HL-60 (cell line): ENCODE measurements around the gene PTGDS.

ENCODE experiments used
- DNase-seq, 2 experiments: peaks; one replicate each; pipeline ENCODE4 v3.0.0-alpha.2; 2010 to 2020; ENCODE audit warnings: low read depth in 1 of 2, low spot score in 1 of 2
- H3K27ac ChIP-seq: fragments of 250-450 bp; sonication (Bioruptor Pico); replicated peaks from 2 replicates; pipeline ENCODE4 v1.5.1; 2020; ENCODE audit warnings: mild to moderate bottlenecking, moderate library complexity
- H3K27me3 ChIP-seq: fragments of 250-450 bp; sonication (Bioruptor Pico); 2 replicates; pipeline ENCODE4 v1.5.1; 2021; ENCODE audit warnings: mild to moderate bottlenecking, moderate library complexity; ENCODE audit not compliant: insufficient read depth, poor library complexity, severe bottlenecking
- H3K4me3 ChIP-seq: replicated peaks from 2 replicates; pipeline ENCODE4 v1.5.1; 2011; ENCODE audit warnings: mild to moderate bottlenecking, control low read depth, low read length; ENCODE audit not compliant: insufficient read depth
- CTCF ChIP-seq: IDR thresholded peaks from one replicate; pipeline ENCODE4 v1.5.1; 2011; ENCODE audit warnings: low read length, control low read depth, inconsistent platforms; ENCODE audit not compliant: insufficient read depth
- GABPA ChIP-seq: IDR thresholded peaks from 2 replicates; pipeline ENCODE4 v1.6.1; 2012; ENCODE audit warnings: low read depth
- POLR2AphosphoS5 ChIP-seq: IDR thresholded peaks from 2 replicates; pipeline ENCODE4 v1.6.1; 2012; ENCODE audit warnings: low read depth
- SPI1 ChIP-seq: IDR thresholded peaks from 2 replicates; pipeline ENCODE4 v1.6.1; 2012; ENCODE audit warnings: low read depth, mild to moderate bottlenecking, borderline replicate concordance
- TF ChIP-seq, protein P1 (sequence below): IDR thresholded peaks from 2 replicates; pipeline ENCODE4 v1.6.1; 2012; ENCODE audit warnings: low read depth; ENCODE audit not compliant: insufficient replicate concordance

PTGDS gene

DNA sequence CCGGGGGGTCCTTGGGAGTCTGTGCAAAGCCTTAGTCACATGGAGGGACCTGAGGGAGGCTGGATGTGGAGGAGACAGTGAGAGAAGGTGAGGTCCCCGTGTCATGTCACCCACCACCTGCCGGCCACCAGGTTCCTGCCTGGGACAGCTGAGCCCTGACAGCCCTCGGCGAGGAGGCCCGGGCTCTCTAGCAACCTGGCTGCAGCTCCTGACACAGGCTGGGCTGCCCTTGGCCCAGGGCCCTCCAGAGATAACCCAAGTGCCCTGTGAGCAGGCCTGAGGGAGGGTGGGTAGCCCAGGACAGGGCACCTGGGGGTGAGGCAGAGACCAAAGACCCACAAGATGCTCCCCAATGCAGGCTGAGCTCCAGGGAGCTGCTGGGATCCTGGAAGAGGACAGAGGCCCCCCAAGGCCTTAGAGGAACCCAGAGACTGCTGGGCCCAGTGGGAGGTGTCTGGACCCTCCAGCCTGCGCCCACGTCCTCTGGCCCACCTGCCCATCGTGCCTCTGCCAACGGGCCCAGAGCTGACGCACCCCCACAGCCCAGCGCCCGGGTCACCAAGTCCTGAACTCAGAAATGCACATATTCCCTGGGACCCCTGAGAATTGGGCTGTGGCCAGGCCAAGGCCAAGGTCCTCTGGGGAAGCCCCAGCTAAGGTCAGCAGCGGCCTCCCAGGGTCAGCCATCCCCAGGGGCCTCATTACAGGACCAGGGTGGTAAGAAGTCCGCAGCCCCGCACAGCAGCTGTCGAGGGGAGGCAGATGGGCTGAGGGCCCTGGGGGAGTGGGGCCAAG is 8.8 kb upstream of the PTGDS start:
- Histone ChIP-seq H3K27me3 (no peaks in the 10 kb centered on the region), H3K4me3 (no peak overlapping the region), H3K27ac (no peak overlapping the region)
- DNase-seq, result no peak
- no peak for TF ChIP-seq CTCF
- TF ChIP-seq, protein P1, sequence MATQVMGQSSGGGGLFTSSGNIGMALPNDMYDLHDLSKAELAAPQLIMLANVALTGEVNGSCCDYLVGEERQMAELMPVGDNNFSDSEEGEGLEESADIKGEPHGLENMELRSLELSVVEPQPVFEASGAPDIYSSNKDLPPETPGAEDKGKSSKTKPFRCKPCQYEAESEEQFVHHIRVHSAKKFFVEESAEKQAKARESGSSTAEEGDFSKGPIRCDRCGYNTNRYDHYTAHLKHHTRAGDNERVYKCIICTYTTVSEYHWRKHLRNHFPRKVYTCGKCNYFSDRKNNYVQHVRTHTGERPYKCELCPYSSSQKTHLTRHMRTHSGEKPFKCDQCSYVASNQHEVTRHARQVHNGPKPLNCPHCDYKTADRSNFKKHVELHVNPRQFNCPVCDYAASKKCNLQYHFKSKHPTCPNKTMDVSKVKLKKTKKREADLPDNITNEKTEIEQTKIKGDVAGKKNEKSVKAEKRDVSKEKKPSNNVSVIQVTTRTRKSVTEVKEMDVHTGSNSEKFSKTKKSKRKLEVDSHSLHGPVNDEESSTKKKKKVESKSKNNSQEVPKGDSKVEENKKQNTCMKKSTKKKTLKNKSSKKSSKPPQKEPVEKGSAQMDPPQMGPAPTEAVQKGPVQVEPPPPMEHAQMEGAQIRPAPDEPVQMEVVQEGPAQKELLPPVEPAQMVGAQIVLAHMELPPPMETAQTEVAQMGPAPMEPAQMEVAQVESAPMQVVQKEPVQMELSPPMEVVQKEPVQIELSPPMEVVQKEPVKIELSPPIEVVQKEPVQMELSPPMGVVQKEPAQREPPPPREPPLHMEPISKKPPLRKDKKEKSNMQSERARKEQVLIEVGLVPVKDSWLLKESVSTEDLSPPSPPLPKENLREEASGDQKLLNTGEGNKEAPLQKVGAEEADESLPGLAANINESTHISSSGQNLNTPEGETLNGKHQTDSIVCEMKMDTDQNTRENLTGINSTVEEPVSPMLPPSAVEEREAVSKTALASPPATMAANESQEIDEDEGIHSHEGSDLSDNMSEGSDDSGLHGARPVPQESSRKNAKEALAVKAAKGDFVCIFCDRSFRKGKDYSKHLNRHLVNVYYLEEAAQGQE, result no peak
- TF ChIP-seq SPI1, result no peak
- TF ChIP-seq POLR2AphosphoS5, result no peak
- no peak for TF ChIP-seq GABPA

- Histone ChIP-seq H3K27me3 (no peaks in the 10 kb centered on the region), H3K27ac (no peak overlapping the region), H3K4me3 (no peak overlapping the region)
- DNase-seq, result no peak
- TF ChIP-seq SPI1 (no peak), GABPA (no peak), CTCF (no peak), POLR2AphosphoS5 (no peak)
- TF ChIP-seq, protein P1, result no peak
Measured at GRCh38 chr9:136969150-136969549, 8.2 kb upstream of the PTGDS start.

DNA sequence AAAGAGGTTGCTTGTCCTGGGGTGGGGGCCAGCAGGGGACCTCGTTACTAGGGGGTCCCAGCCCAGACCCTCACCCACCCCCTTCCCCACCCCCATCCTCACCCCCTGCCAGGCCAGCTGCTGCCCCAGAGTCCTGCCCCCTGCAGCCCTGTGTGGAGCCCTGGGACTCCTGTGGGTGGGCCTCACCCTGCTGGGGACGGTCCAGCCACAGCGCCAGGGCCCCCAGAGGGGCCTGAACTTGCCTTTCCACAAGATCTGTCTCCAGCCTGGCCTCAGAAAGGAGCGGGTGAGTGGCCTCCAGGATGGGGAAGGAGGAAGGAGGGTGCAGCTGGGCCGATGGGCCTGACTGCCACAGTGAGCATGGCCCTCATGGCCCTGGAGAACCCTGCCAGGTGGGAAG is 7.5 kb upstream of the PTGDS start:
- Histone ChIP-seq H3K4me3 (no peak overlapping the region), H3K27me3 (no peaks in the 10 kb centered on the region), H3K27ac (no peak overlapping the region)
- TF ChIP-seq POLR2AphosphoS5 (no peak), CTCF (no peak), SPI1 (no peak), GABPA (no peak)
- TF ChIP-seq, protein P1, result no peak
- DNase-seq, result no peak
